Testis (tissue), 3 donors: ENCODE data around the gene ZNF33A. TPM values are rescaled to one million over a fixed set of nuclear protein-coding genes. Genes with fewer than 3 reads are reported as not detected.
"Not testable (repeated sequence)": the region's sequence is repeated elsewhere in the genome, so short reads cannot be mapped to it uniquely, and the experiment has no call there.

ENCODE experiments used
- DNase-seq: peaks from one replicate; pipeline ENCODE4 v3.0.0-alpha.2; 2019
- H3K27ac ChIP-seq, 2 donors: fragments of 200-600 bp; sonication (generic); one replicate each; pipeline ENCODE4 v1.5.1; 2019
- H3K27me3 ChIP-seq: fragments of 200-600 bp; sonication (generic); one replicate; pipeline ENCODE4 v1.5.1; 2019
- H3K36me3 ChIP-seq: fragments of 200-600 bp; sonication (generic); one replicate; pipeline ENCODE4 v1.5.1; 2017; ENCODE audit warnings: low read depth; ENCODE audit errors: missing control alignments
- H3K4me1 ChIP-seq: fragments of 200-600 bp; sonication (generic); one replicate; pipeline ENCODE4 v1.5.1; 2019
- H3K4me3 ChIP-seq, 2 donors: fragments of 200-600 bp; sonication (generic); one replicate each; pipeline ENCODE4 v1.5.1; 2017 to 2019
- H3K9me3 ChIP-seq: fragments of 200-600 bp; sonication (generic); one replicate; pipeline ENCODE4 v1.5.1; 2017
- POLR2A ChIP-seq: fragments of 450-650 bp; IDR thresholded peaks from one replicate; pipeline ENCODE4 v1.6.1; 2017; ENCODE audit warnings: antibody characterized with exemption, mild to moderate bottlenecking, moderate library complexity
- WGBS, 2 donors: methylation state at CpG; one replicate each; pipeline ENCODE4 v1.1.5; 2018; 5-methylcytosine and 5-hydroxymethylcytosine counted together
- intact Hi-C: fragments of 100-400 bp; cut with DNase I; formaldehyde crosslinking; loops from one replicate; pipeline ENCODE4 v1.15.1; 2023; ENCODE audit warnings: low total_unique reads
- polyA plus RNA-seq: library from polyadenylated mRNA; stranded (reverse); fragments of 350-450 nt; fragmentation: Illumina TruSeq; extraction: RNeasy Lipid Tissue Mini Kit (QIAGEN cat#74804); gene quantifications from one replicate; pipeline ENCODE4 v1.2.3, GENCODE V29; 2014; ENCODE audit warnings: low read depth, low replicate concordance; ENCODE audit not compliant: insufficient read depth
- total RNA-seq, 2 donors: library from RNA; depleted of rRNA; stranded (reverse); fragments of >200 nt; gene quantifications; one replicate each; pipeline ENCODE4 v1.2.3, GENCODE V29; 2016
- TF ChIP-seq, protein P1 (sequence below), 3 experiments: fragments of 450-650 bp in 2 of 3; fragments of 200-600 bp in 1 of 3; sonication (generic) in 1 of 3; IDR thresholded peaks; one replicate each; pipeline ENCODE4 v1.5.1; 2016 to 2019; ENCODE audit warnings: antibody characterized with exemption in 3 of 3, mild to moderate bottlenecking in 2 of 3, moderate library complexity in 1 of 3

The ZNF33A gene
- total and polyA plus RNA-seq, 3 donors from 2014 or later: 9.2 to 17.7 (median 17.5) TPM

DNA sequence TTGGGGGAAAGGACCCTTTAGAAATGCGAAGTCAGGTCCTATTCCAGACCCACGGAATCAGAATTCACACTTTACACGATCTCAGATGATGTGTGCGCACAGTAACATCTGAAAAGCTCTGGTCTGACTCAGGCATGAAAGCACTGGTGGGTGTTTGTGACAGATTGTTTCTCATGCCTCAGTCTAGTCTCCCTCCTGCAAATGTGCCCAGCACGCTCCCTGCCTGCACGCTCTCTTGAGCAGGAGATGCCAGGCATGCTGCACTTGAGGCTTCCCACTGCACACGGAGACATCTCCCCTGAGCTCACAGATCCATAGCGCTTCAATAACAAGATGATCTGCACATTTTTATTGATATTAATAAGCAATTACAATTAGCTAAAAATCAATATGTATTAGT lies 60.0 kb downstream of the ZNF33A start:
- no peak overlapping the region for H3K4me3 ChIP-seq
- H3K27ac ChIP-seq: no peak overlapping the region
- TF ChIP-seq POLR2A: no peak
- TF ChIP-seq, protein P1, sequence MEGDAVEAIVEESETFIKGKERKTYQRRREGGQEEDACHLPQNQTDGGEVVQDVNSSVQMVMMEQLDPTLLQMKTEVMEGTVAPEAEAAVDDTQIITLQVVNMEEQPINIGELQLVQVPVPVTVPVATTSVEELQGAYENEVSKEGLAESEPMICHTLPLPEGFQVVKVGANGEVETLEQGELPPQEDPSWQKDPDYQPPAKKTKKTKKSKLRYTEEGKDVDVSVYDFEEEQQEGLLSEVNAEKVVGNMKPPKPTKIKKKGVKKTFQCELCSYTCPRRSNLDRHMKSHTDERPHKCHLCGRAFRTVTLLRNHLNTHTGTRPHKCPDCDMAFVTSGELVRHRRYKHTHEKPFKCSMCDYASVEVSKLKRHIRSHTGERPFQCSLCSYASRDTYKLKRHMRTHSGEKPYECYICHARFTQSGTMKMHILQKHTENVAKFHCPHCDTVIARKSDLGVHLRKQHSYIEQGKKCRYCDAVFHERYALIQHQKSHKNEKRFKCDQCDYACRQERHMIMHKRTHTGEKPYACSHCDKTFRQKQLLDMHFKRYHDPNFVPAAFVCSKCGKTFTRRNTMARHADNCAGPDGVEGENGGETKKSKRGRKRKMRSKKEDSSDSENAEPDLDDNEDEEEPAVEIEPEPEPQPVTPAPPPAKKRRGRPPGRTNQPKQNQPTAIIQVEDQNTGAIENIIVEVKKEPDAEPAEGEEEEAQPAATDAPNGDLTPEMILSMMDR (IDR thresholded peaks at IDR 0.05): no peak
- H3K36me3 ChIP-seq: no peaks in the 10 kb centered on the region
- intact Hi-C loops: no loop called here
- no peaks in the 10 kb centered on the region for H3K27me3 ChIP-seq
- no peaks in the 10 kb centered on the region for H3K4me1 ChIP-seq
- H3K9me3 ChIP-seq: no peaks in the 10 kb centered on the region
- DNase-seq: no peak
- 89 to 93% methylated on average over 8 of the region's 8 CpGs for WGBS, 2 donors

DNA sequence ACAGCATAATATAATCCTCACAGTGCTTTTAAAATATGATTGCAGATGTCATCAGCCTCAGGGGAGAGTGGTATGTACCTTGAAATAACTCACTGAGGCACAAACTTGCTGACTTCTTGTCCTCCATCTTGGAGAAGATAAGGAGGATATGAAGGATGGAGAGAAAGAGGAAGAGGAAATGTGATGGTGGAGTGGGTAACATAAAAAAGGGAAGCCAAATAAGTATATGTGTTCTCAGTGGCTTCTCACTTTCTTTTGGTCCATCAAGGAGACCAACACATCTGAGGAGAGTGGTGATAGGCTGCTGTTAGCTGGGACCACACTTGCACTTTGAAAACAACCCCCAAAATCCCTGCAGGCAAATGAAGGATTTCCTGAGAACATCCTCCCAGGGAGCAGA lies 62.1 kb downstream of the ZNF33A start:
- H3K27ac ChIP-seq: no peak overlapping the region
- H3K36me3 ChIP-seq: no peaks in the 10 kb centered on the region
- no peaks in the 10 kb centered on the region for H3K4me1 ChIP-seq
- no peak for TF ChIP-seq POLR2A
- TF ChIP-seq, protein P1 (IDR thresholded peaks at IDR 0.05): no peak
- no peak overlapping the region for H3K4me3 ChIP-seq
- H3K27me3 ChIP-seq: no peaks in the 10 kb centered on the region
- H3K9me3 ChIP-seq: no peaks in the 10 kb centered on the region
- intact Hi-C loops: no loop called here
- no peak for DNase-seq

DNA sequence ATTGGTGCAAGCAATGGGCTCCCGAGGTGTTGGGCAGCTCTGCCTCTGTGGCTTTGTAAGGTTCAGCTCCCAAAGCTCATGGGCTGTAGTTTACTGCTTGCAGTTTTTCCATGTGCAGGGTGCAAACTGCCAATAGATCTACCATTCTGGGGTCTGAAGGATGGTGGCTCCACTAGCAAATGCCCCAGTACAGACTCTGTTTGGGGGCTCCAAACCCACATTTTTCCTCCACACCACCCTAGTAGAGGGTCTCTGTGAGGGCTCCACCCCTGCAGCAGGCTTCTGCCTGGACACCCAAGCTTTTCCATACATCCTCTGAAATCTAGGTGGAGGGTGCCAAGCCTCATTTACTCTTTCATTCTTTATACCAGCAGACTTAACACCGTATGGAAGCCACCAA lies 66.2 kb downstream of the ZNF33A start:
- no peak for DNase-seq
- intact Hi-C loops: no loop called here
- WGBS, 2 donors: 74% methylated on average over 2 of the region's 2 CpGs
- no peak for TF ChIP-seq POLR2A
- TF ChIP-seq, protein P1 (IDR thresholded peaks at IDR 0.05): no peak
- Histone ChIP-seq H3K27ac (no peak overlapping the region), H3K4me3 (no peak overlapping the region), H3K27me3 (no peaks in the 10 kb centered on the region), H3K9me3 (no peaks in the 10 kb centered on the region), H3K36me3 (no peaks in the 10 kb centered on the region), H3K4me1 (no peaks in the 10 kb centered on the region)

DNA sequence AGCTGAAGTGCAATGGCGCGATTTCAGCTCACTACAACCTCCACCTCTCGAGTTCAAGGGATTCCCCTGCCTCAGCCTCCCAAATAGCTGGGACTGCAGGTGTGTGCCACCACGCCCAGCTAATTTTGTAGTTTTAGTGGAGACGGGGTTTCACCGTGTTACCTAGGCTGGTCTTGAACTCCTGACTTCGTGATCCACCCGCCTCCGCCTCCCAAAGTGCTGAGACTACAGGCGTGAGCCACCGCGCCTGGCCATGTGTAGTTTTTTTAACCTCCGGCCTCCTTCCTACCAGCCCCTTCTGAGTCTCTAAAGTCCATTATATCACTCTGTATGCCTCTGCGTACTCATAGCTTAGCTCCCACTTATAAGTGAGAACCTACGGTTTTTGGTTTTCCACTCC lies 82.8 kb downstream of the ZNF33A start:
- H3K4me1 ChIP-seq, intact Hi-C loops, H3K27ac ChIP-seq, H3K9me3 ChIP-seq, DNase-seq, H3K27me3 ChIP-seq, H3K36me3 ChIP-seq: not testable (repeated sequence)
- WGBS, 2 donors: 67 to 81% methylated on average over 15 of the region's 15 CpGs
- peak overlapping the region in 1 of 2 donors; percentile 94 for H3K4me3 ChIP-seq

DNA sequence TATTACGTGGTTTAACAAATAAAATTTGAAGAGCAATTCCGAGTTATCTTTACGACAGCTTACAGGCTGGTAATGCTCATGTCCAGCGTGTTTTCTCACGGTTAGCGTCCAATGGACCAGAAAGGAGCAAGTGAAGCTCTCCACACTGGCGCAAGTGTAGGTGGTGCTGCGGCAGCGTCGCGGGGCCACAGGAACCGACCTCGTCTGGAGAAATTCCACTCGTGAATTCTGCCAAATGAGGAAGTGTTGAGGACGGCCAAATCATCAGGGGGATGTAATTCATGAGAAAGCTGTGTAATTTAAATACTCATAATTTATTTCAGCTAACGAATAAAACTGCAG lies 83.3 kb downstream of the ZNF33A start:
- 10 to 11% methylated on average over 16 of the region's 16 CpGs for WGBS, 2 donors
- Histone ChIP-seq H3K36me3 (no peaks in the 10 kb centered on the region), H3K4me1 (peaks cover 6% of the 10 kb centered on the region), H3K9me3 (no peaks in the 10 kb centered on the region), H3K27me3 (no peaks in the 10 kb centered on the region), H3K27ac (peak overlapping the region in 1 of 2 donors; percentile 84), H3K4me3 (peak overlapping the region; percentile 84 to 94)
- DNase-seq: no peak
- TF ChIP-seq, protein P1 (IDR thresholded peaks at IDR 0.05): no peak
- TF ChIP-seq POLR2A: no peak
- intact Hi-C loops: no loop called here
